22Rv1 (cell line): ENCODE data around the gene KBTBD12.

Experiments used
- ZFX ChIP-seq: fragments of 450-650 bp; IDR thresholded peaks from 2 replicates; pipeline ENCODE4 v1.6.1; 2017; ENCODE audit warnings: antibody characterized with exemption, borderline replicate concordance
- TF ChIP-seq, protein P1 (sequence below): fragments of 450-650 bp; IDR thresholded peaks from 2 replicates; pipeline ENCODE4 v1.5.1; 2017; ENCODE audit warnings: mild to moderate bottlenecking

DNA sequence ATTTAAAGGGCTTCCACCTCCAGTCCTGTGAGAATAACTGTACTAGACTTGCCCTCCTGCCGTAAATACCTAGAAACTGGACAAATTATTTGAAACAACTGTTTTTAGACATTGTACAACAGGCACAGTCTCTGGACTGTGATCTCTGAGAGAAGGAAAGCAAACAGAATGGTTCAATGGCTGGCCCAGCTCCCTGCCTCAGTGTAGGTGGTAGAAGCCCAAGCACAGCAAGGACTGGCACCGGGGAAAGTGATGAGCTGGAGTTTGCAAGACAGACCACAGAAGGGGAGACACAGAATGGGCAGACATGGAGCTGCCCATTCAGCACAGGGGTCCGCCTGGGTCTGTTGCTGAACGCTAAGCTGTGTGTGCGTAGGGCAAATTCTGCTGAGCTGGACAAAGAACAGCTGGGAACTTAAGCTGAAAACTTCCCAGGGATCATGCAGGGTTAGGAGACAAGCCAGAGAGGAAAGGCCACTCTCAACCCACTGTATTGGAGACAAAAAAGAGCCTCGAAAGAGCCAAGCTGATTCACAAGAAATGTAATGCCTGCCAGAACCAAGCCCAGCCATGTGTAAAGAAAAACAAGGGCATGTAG, 84.6 kb downstream of the KBTBD12 start:
- TF ChIP-seq, protein P1, sequence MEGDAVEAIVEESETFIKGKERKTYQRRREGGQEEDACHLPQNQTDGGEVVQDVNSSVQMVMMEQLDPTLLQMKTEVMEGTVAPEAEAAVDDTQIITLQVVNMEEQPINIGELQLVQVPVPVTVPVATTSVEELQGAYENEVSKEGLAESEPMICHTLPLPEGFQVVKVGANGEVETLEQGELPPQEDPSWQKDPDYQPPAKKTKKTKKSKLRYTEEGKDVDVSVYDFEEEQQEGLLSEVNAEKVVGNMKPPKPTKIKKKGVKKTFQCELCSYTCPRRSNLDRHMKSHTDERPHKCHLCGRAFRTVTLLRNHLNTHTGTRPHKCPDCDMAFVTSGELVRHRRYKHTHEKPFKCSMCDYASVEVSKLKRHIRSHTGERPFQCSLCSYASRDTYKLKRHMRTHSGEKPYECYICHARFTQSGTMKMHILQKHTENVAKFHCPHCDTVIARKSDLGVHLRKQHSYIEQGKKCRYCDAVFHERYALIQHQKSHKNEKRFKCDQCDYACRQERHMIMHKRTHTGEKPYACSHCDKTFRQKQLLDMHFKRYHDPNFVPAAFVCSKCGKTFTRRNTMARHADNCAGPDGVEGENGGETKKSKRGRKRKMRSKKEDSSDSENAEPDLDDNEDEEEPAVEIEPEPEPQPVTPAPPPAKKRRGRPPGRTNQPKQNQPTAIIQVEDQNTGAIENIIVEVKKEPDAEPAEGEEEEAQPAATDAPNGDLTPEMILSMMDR = no peak
- no peak for TF ChIP-seq ZFX
